C4-2B (cell line): ENCODE measurements around the gene PIAS1.

Experiments
- H3K27ac ChIP-seq: fragments of 450-650 bp; 2 replicates; pipeline ENCODE4 v1.5.1; 2017
- CTCF ChIP-seq: fragments of 450-650 bp; conservative IDR thresholded peaks from 2 replicates; pipeline ENCODE4 v1.5.1; 2017; ENCODE audit warnings: mild to moderate bottlenecking
- ZFX ChIP-seq: fragments of 450-650 bp; IDR thresholded peaks from 2 replicates; pipeline ENCODE4 v1.6.1; 2017

The PIAS1 gene

GRCh38 chr15:68028137-68028887 lies 25.8 kb upstream of the PIAS1 start:
- TF ChIP-seq ZFX (no peak), CTCF (no peak)

GRCh38 chr15:68028888-68029207 lies 25.3 kb upstream of the PIAS1 start:
- TF ChIP-seq ZFX = no peak
- TF ChIP-seq CTCF = no peak
- H3K27ac ChIP-seq = peak overlapping the region; percentile 42; the same call in 1 of the 2 replicates

More at GRCh38 chr15:68028137-68028887, 25.8 kb upstream of the PIAS1 start:
- H3K27ac ChIP-seq = peak overlapping the region; percentile 42

GRCh38 chr15:68029959-68030358 lies 24.2 kb upstream of the PIAS1 start:
- peak overlapping the region; percentile 42; the same call in 1 of the 2 replicates for H3K27ac ChIP-seq
- TF ChIP-seq CTCF (no peak), ZFX (no peak)

- H3K27ac ChIP-seq = no peak overlapping the region
- no peak for TF ChIP-seq ZFX
- no peak for TF ChIP-seq CTCF
Measured at GRCh38 chr15:68031404-68031803, 22.7 kb upstream of the PIAS1 start.

GRCh38 chr15:68032672-68033071 lies 21.4 kb upstream of the PIAS1 start:
- TF ChIP-seq CTCF (no peak), ZFX (no peak)
- H3K27ac ChIP-seq = no peak overlapping the region; the same call in 1 of the 2 replicates

- TF ChIP-seq CTCF (no peak), ZFX (no peak)
- H3K27ac ChIP-seq = no peak overlapping the region
Measured at GRCh38 chr15:68034081-68034480, 20.0 kb upstream of the PIAS1 start.

- H3K27ac ChIP-seq = no peak overlapping the region
- no peak for TF ChIP-seq CTCF
Measured at GRCh38 chr15:68034719-68035293, 19.3 kb upstream of the PIAS1 start.
